Activated naive CD8-positive, alpha-beta T cell treated with anti-CD3 and anti-CD28 coated beads for 36 hours (primary cell): ENCODE data around the gene ACOT7. TPM values are rescaled to one million over a fixed set of nuclear protein-coding genes. Genes with fewer than 3 reads are reported as not detected.

Source experiments
- DNase-seq: peaks from one replicate; pipeline ENCODE4 v3.0.0; 2021
- H3K27ac Mint-ChIP-seq: one replicate; pipeline ENCODE4 v1.8.0; 2022; ENCODE audit warnings: mild to moderate bottlenecking, moderate library complexity, mixed read lengths
- H3K27me3 Mint-ChIP-seq: one replicate; pipeline ENCODE4 v1.8.0; 2022; ENCODE audit warnings: mild to moderate bottlenecking, mixed read lengths
- H3K36me3 Mint-ChIP-seq: one replicate; pipeline ENCODE4 v1.8.0; 2021; ENCODE audit warnings: mild to moderate bottlenecking, mixed read lengths
- H3K4me1 Mint-ChIP-seq: one replicate; pipeline ENCODE4 v1.8.0; 2021; ENCODE audit warnings: mixed read lengths
- H3K4me3 Mint-ChIP-seq: one replicate; pipeline ENCODE4 v1.8.0; 2022; ENCODE audit warnings: mild to moderate bottlenecking, moderate library complexity, mixed read lengths
- H3K9me3 Mint-ChIP-seq: one replicate; pipeline ENCODE4 v1.8.0; 2022; ENCODE audit warnings: mixed read lengths
- total RNA-seq, 2 experiments: library from RNA; stranded (reverse); gene quantifications; one replicate each; pipeline ENCODE4 v1.2.3, GENCODE V29; 2021

The ACOT7 gene
- total RNA-seq, 2 experiments from 2014 or later, result 80.8 to 86.2 TPM

- H3K27me3 Mint-ChIP-seq, result no peaks in the 10 kb centered on the region
- no peaks in the 10 kb centered on the region for H3K36me3 Mint-ChIP-seq
- no peak for DNase-seq
- H3K9me3 Mint-ChIP-seq, result no peaks in the 10 kb centered on the region
- no peak overlapping the region for H3K27ac Mint-ChIP-seq
- H3K4me1 Mint-ChIP-seq, result no peaks in the 10 kb centered on the region
- no peak overlapping the region for H3K4me3 Mint-ChIP-seq
Observed at GRCh38 chr1:6278263-6278662, 115.3 kb downstream of the ACOT7 start.

GRCh38 chr1:6276811-6277555 is 116.6 kb downstream of the ACOT7 start:
- no peaks in the 10 kb centered on the region for H3K4me1 Mint-ChIP-seq
- no peaks in the 10 kb centered on the region for H3K27me3 Mint-ChIP-seq
- no peak overlapping the region for H3K27ac Mint-ChIP-seq
- H3K9me3 Mint-ChIP-seq, result no peaks in the 10 kb centered on the region
- DNase-seq, result no peak
- no peak overlapping the region for H3K4me3 Mint-ChIP-seq
- no peaks in the 10 kb centered on the region for H3K36me3 Mint-ChIP-seq

GRCh38 chr1:6275826-6276782 is 117.5 kb downstream of the ACOT7 start:
- Mint-ChIP-seq H3K4me1 (no peaks in the 10 kb centered on the region), H3K9me3 (no peaks in the 10 kb centered on the region), H3K4me3 (no peak overlapping the region), H3K27ac (no peak overlapping the region), H3K27me3 (no peaks in the 10 kb centered on the region), H3K36me3 (no peaks in the 10 kb centered on the region)
- no peak for DNase-seq

DNA sequence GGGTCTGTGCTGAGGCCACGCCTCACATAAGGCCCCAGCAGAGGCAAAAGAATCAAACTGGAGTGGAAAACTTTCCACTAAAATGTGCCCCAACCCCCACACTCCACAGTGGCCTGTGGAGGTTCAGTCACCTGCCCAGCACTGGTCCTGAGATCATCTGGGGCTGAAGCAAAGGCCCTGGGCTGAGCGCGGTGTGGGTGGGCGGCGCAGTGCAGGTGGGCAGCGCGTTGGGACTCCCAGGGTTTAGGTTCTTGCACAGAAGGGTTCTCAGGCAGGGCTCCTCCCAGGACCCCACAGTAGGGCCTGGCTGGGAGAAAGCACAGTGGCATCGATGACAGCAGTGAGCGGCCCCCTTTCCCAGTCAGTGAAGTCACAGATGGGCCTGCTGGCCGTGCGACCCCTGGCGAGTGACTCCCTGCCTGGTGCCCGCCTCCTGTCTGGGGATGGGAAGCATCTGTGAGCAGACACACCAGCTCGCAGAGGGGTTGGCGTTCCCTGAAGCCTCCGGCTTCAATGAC is 118.9 kb downstream of the ACOT7 start:
- no peak overlapping the region for H3K4me3 Mint-ChIP-seq
- no peaks in the 10 kb centered on the region for H3K36me3 Mint-ChIP-seq
- no peaks in the 10 kb centered on the region for H3K27me3 Mint-ChIP-seq
- H3K27ac Mint-ChIP-seq, result no peak overlapping the region
- DNase-seq, result no peak
- no peaks in the 10 kb centered on the region for H3K4me1 Mint-ChIP-seq
- H3K9me3 Mint-ChIP-seq, result no peaks in the 10 kb centered on the region

DNA sequence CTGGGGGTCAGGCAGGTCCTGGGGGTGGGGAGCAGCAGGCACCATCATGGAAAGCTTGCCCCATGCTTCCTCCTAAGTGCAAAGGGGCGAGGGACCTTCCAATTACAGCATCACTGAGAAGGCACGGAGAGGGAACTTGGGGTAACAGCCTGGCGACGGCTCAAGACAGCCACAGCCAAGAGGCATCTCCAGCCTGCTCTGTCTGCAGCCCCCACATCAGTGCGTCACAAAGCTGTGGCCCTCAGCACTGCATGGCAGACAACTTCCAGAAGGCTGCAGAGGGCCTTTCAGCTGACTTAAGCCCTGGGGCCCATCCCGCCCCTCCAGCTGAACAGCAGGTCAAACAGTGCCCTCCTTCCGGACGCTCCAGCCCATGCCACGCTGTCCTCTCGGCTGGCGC is 119.5 kb downstream of the ACOT7 start:
- Mint-ChIP-seq H3K4me1 (no peaks in the 10 kb centered on the region), H3K27ac (no peak overlapping the region), H3K9me3 (no peaks in the 10 kb centered on the region), H3K27me3 (no peaks in the 10 kb centered on the region), H3K4me3 (no peak overlapping the region), H3K36me3 (no peaks in the 10 kb centered on the region)
- no peak for DNase-seq

- H3K9me3 Mint-ChIP-seq, result no peaks in the 10 kb centered on the region
- no peaks in the 10 kb centered on the region for H3K4me1 Mint-ChIP-seq
- H3K36me3 Mint-ChIP-seq, result no peaks in the 10 kb centered on the region
- no peak overlapping the region for H3K27ac Mint-ChIP-seq
- DNase-seq, result no peak
- no peaks in the 10 kb centered on the region for H3K27me3 Mint-ChIP-seq
- H3K4me3 Mint-ChIP-seq, result no peak overlapping the region
Observed at GRCh38 chr1:6273380-6273891, 120.1 kb downstream of the ACOT7 start.

DNA sequence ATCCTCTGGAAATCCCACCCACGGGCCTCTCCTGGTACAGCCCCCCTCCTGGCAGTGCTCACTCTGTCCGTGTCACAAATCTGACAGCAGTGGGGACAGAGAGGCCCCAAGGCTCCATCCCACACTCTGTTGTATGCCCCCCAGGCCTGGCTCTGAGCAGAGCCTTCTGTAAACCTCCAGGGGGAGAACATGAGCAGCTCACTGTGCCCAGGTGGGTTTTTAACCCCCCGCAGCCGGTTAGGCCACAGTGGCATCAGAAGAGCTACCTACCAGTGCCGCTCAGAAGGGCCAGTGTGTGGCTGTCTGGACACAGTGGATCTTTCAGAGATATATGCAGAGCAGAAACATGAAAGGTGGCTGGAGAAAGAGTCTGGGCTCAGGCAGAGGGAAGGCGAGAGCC is 120.7 kb downstream of the ACOT7 start:
- DNase-seq, result no peak
- Mint-ChIP-seq H3K9me3 (no peaks in the 10 kb centered on the region), H3K36me3 (no peaks in the 10 kb centered on the region), H3K27me3 (no peaks in the 10 kb centered on the region), H3K4me3 (no peak overlapping the region), H3K27ac (no peak overlapping the region), H3K4me1 (no peaks in the 10 kb centered on the region)

DNA sequence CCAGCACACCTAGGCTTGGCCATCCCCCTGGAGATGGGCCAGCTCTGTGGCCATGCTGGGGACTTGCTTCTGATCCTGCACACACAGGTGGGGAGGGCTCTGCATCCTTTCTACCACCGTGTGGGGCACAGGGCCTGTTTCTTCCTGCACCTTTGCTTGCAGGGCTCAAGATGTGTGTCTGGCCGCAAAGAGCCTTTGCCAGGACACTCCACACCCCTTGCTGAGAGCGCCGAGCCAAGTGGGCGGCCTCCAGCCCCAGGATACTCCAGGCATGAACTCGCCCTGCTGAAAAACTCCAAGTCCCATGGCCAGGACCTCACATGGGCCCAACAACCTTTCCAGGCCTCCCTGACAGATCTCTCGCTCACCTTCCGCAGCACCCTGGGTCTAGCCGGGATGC is 121.1 kb downstream of the ACOT7 start:
- Mint-ChIP-seq H3K36me3 (no peaks in the 10 kb centered on the region), H3K27ac (no peak overlapping the region), H3K4me1 (no peaks in the 10 kb centered on the region), H3K9me3 (no peaks in the 10 kb centered on the region), H3K27me3 (no peaks in the 10 kb centered on the region), H3K4me3 (no peak overlapping the region)
- no peak for DNase-seq

GRCh38 chr1:6271554-6271953 is 122.0 kb downstream of the ACOT7 start:
- no peak overlapping the region for H3K4me3 Mint-ChIP-seq
- H3K27ac Mint-ChIP-seq, result no peak overlapping the region
- H3K4me1 Mint-ChIP-seq, result no peaks in the 10 kb centered on the region
- DNase-seq, result no peak
- H3K9me3 Mint-ChIP-seq, result no peaks in the 10 kb centered on the region
- H3K36me3 Mint-ChIP-seq, result no peaks in the 10 kb centered on the region
- H3K27me3 Mint-ChIP-seq, result no peaks in the 10 kb centered on the region

DNA sequence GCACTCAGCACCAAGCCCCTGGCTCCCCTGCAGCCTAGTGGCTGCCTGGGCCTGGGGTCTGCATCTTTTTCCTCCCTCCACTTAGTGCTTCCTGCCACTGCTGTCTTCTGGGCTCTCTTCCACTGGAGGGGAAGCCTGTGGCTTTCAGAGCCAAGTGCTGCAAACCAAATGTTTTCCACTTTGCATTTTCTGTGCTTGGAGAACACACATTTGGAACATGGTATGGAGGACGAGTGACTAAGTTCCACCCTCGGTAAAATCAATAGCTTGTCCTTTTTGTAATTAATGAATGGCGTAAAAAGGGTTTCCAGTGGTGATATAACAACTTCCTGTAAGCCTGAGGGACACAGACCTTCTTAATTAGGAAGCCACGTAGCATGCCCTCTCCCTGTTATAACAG is 122.6 kb downstream of the ACOT7 start:
- no peak overlapping the region for H3K4me3 Mint-ChIP-seq
- no peaks in the 10 kb centered on the region for H3K27me3 Mint-ChIP-seq
- no peak for DNase-seq
- H3K4me1 Mint-ChIP-seq, result no peaks in the 10 kb centered on the region
- no peaks in the 10 kb centered on the region for H3K36me3 Mint-ChIP-seq
- no peaks in the 10 kb centered on the region for H3K9me3 Mint-ChIP-seq
- no peak overlapping the region for H3K27ac Mint-ChIP-seq

GRCh38 chr1:6270401-6270800 is 123.2 kb downstream of the ACOT7 start:
- no peak overlapping the region for H3K27ac Mint-ChIP-seq
- no peak overlapping the region for H3K4me3 Mint-ChIP-seq
- no peaks in the 10 kb centered on the region for H3K4me1 Mint-ChIP-seq
- DNase-seq, result no peak
- no peaks in the 10 kb centered on the region for H3K27me3 Mint-ChIP-seq
- no peaks in the 10 kb centered on the region for H3K9me3 Mint-ChIP-seq
- no peaks in the 10 kb centered on the region for H3K36me3 Mint-ChIP-seq

GRCh38 chr1:6269720-6270400 is 123.7 kb downstream of the ACOT7 start:
- Mint-ChIP-seq H3K36me3 (no peaks in the 10 kb centered on the region), H3K4me1 (no peaks in the 10 kb centered on the region), H3K9me3 (no peaks in the 10 kb centered on the region), H3K27me3 (no peaks in the 10 kb centered on the region), H3K27ac (no peak overlapping the region), H3K4me3 (no peak overlapping the region)
- DNase-seq, result no peak

DNA sequence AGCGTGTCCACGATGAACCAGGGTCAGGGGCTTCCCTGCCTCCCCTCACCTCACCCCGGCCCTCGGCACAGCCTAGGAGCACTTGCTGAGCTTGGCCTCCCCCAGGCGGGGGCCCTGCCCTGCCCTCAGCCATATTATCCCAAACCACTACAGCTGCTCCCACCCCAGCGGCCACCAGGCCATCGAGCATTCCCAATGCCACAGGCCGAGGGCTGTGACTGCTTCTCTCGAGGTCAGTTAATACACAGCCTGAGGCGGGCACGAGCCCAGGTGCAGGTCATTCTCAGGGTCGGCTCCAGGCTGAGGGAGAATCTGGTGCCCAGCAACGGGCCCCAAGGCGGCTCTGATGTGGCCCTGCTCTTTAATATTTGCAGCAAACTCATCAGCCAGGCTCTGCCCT is 124.3 kb downstream of the ACOT7 start:
- no peaks in the 10 kb centered on the region for H3K9me3 Mint-ChIP-seq
- no peaks in the 10 kb centered on the region for H3K4me1 Mint-ChIP-seq
- no peak overlapping the region for H3K4me3 Mint-ChIP-seq
- H3K36me3 Mint-ChIP-seq, result no peaks in the 10 kb centered on the region
- H3K27me3 Mint-ChIP-seq, result no peaks in the 10 kb centered on the region
- no peak for DNase-seq
- H3K27ac Mint-ChIP-seq, result no peak overlapping the region

- no peaks in the 10 kb centered on the region for H3K36me3 Mint-ChIP-seq
- DNase-seq, result no peak
- H3K9me3 Mint-ChIP-seq, result no peaks in the 10 kb centered on the region
- no peaks in the 10 kb centered on the region for H3K27me3 Mint-ChIP-seq
- H3K4me1 Mint-ChIP-seq, result no peaks in the 10 kb centered on the region
- H3K27ac Mint-ChIP-seq, result no peak overlapping the region
- H3K4me3 Mint-ChIP-seq, result no peak overlapping the region
Observed at GRCh38 chr1:6268415-6268814, 125.2 kb downstream of the ACOT7 start.
